ENCODE data around the gene CDC7.

Gene CDC7

DNA sequence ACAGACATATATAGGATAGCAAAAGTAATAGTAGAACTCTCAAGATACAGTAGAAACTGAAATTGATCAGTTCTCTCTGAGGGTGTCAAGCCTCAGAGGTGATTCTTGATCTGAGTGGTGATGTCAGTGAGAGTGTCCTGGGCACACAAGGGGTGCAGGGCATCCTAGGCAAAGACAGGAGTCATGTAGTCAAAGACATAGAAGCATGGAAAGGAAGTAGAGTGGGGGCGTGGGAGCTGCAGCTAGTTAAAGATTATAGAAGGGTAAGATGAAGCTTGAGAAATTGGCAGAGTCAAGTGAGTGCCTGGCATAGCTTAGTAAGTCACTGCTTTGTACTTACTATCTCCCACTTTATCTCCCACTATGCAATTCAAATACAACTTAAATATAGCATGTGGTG lies 22.8 kb downstream of the CDC7 start:
- H3K4me3 ChIP-seq (ENCODE audit: low read length): no peak overlapping the region
- no peak for TF ChIP-seq ZNF274 (IDR thresholded peaks at IDR 0.05; ENCODE audit: low read depth, low read length)

DNA sequence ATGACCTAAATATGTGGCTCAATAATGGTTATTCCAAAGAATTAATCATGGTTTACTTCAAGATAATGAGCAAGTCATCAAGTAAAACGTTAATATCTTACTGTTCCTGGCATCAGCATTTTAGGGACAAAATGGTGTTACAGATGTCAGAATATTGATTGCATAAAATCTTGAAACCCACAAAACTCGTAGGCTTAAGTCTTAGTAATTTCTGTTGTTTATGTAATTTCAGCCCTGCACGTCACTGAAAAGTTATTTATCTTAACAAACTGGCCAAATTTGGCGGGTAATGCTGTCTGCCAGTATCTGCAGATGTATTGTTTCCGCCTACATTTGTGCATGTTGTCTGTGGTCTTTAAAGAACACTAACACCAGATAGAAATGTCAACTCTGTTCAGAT lies 25.8 kb downstream of the CDC7 start:
- no peak overlapping the region for H3K4me3 ChIP-seq (ENCODE audit: low read length)
- no peak for TF ChIP-seq ZNF274 (IDR thresholded peaks at IDR 0.05; ENCODE audit: low read depth, low read length)

DNA sequence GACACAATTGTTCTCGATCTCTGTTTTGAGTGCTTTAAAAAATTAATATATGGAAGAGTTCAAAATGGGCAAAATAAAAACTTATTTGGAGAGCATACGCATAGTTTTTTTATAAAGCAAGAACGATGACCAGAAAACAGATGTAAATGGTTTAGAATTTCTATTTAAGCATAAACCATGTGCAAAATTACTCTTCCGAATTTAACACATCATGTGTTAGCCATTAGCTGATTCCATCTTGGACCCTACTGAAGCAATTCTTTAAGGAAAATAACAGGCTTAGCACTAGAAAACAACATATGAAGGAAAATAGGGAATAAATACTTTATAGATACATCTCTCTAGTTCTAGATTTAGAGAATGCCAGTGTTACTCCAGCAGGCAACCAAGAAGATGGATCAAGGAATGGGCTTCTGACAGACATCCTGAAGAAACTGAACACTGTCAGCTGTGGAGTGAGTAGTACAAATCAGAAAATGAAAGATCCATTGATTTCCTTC lies 26.7 kb downstream of the CDC7 start:
- TF ChIP-seq ZNF274 (IDR thresholded peaks at IDR 0.05; ENCODE audit: low read depth, low read length): no peak
- no peak overlapping the region for H3K4me3 ChIP-seq (ENCODE audit: low read length)

DNA sequence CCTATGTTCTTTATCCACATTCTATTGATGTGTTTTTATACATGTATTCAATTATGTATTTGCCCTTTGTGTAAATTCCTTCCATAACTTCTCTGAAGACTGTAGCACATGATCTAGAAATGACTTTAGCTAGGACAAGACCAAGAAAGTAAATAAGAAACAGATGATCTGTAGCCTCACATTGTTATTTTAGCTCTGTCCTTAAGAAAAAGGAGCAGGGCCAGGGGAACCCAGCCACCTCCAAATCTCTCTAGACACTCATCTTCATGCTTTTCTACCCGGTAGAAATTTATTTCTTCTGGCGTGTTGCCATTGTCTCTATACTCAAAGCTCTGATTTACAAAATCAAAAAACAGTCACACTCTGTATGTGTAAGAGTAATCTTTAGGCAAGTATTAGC lies 27.1 kb downstream of the CDC7 start:
- no peak for TF ChIP-seq ZNF274 (IDR thresholded peaks at IDR 0.05; ENCODE audit: low read depth, low read length)

DNA sequence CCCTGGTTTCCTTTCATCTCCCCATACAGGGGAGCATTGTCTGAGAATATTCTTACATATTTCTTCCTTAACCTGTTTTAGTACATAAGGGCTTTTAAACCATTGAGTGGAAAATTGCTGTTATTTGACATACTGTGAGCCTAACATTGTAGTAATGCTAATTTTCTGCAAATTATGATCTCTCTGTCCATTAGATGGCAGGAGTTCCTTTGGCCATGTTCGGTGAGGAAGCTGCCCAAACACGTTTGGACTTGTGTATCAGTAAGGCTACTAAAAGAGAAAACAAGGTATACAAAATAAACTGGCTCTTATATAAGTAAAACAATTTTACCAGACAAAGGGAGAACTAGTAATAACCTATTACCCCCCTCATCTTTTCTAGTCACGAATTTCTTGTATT lies 29.2 kb downstream of the CDC7 start:
- no peak for TF ChIP-seq ZNF274 (IDR thresholded peaks at IDR 0.05; ENCODE audit: low read depth, low read length)
- H3K4me3 ChIP-seq (ENCODE audit: low read length): no peak overlapping the region

More for the DNA sequence above, 27.1 kb downstream of the CDC7 start:
- H3K4me3 ChIP-seq (ENCODE audit: low read length): no peak overlapping the region

DNA sequence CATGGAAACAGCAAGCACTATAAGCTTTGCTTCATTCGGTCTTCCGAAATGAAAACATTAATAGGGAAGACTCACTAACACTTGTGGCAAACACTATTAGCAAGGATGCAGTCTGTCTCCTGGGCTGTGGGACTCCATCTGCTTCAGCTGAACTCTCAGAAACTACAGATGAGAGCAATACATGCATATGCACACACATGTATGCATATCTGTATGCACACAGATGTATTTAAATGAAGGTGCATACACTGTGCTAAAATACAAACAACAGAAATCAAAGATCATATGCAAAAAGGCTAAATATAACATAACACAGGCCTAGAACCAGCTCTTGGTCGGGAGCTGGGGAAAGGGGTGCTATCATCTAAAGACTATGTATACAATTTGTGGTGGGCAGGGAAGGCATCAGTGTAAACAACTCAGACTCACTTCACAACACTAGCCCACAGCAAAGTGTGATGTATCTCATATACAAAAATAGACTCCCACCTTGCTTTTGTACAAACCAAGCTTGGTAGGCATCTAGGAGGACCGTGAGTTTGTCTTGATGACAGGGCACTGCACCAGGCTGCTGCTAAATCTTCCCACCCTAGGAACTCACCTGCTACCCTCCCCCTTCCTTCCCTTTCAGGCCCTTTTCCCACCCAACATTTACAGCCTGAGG lies 32.8 kb downstream of the CDC7 start:
- no peak for TF ChIP-seq ZNF274 (IDR thresholded peaks at IDR 0.05; ENCODE audit: low read depth, low read length)
- H3K4me3 ChIP-seq (ENCODE audit: low read length): no peak overlapping the region

DNA sequence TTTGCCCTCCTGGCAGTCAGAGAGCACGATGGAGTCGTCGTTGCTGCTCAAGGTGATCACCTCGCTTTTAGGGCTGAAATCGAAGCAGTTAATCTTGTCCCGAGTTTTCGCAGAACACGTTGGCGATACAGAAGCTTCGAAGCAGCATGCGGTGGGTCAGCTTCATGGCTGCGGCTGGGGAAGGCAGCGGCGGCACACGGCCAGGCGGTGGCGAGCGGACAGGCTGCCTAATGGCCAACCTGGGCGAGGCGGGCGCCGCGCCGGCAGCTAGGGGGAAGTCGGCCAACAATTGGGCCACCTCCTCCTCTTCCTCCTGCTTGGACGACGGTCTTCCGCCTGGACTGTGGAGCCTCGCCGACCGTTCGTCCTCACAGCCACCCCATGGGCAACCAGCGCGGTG lies 34.8 kb downstream of the CDC7 start:
- no peak for TF ChIP-seq ZNF274 (IDR thresholded peaks at IDR 0.05; ENCODE audit: low read depth, low read length)

DNA sequence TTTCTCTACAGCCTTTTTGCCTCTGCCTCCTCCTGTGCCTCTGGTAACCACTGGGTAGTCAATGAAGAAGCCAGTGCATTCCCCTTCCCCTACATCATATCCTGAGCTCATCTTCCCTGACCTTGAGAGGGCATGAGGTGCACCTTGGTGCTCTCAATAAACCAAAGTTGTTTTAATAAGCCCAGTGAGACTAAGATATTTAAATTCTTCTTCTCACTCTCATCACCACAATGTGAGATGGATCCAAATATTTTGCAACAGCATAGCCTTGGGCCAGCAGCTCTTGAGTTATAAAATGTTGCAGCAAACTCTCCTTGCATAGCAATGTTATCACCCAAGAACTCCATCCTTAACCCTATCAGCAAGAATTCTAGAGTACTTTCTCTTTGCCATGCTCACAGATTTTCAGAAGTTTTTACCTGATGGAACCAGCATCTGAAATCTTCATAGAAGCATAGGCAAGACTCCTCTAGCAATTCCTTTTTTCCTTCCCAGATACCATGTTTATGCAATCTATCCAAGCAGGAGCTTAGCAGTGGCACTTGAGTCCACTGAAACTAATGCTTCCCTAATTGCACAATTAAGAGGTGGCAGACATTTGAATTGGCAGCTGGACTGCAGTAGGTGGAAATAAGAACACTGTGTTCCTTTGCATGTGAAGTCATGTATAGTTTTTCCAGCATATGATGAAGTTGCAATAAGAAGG lies 36.8 kb downstream of the CDC7 start:
- TF ChIP-seq ZNF274 (IDR thresholded peaks at IDR 0.05; ENCODE audit: low read depth, low read length): no peak
- H3K4me3 ChIP-seq (ENCODE audit: low read length): no peak overlapping the region

More for the DNA sequence above, 34.8 kb downstream of the CDC7 start:
- H3K4me3 ChIP-seq (ENCODE audit: low read length): no peak overlapping the region

DNA sequence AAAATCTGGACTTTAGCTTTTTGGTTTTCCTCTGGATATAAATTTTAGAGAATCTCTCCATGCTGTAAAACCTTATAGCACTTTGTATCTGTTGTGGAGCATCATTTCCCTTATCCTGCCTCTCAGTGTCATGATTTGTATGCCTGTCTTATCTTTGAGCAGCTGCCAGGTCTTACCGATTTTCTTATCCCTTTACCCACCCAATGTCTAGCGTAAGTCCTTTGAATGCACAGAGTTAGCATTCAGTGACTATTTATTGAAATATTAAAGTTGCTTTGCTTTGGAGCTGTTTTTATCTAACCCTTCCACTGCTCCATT lies 37.3 kb downstream of the CDC7 start:
- TF ChIP-seq ZNF274 (IDR thresholded peaks at IDR 0.05; ENCODE audit: low read depth, low read length): no peak
- H3K4me3 ChIP-seq (ENCODE audit: low read length): no peak overlapping the region

DNA sequence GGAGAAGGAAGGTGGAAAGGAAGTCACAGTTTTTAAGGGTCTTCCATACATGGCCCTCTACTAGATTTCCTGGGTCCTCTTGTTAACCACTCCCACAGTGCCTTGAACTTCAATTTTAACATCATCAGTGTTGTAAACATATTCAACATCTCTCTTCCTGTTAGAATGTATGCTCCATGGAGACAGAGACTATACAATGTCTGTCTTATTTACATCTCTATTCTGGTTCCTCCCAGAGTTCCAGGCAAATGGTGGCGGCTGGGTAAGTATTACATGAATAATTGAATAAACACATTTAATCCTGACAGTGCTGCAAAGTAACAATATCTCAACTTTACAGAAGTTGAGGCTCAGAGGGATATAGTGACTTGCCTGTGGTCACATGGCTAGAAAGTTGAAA lies 40.3 kb downstream of the CDC7 start:
- no peak overlapping the region for H3K4me3 ChIP-seq (ENCODE audit: low read length)
- no peak for TF ChIP-seq ZNF274 (IDR thresholded peaks at IDR 0.05; ENCODE audit: low read depth, low read length)

DNA sequence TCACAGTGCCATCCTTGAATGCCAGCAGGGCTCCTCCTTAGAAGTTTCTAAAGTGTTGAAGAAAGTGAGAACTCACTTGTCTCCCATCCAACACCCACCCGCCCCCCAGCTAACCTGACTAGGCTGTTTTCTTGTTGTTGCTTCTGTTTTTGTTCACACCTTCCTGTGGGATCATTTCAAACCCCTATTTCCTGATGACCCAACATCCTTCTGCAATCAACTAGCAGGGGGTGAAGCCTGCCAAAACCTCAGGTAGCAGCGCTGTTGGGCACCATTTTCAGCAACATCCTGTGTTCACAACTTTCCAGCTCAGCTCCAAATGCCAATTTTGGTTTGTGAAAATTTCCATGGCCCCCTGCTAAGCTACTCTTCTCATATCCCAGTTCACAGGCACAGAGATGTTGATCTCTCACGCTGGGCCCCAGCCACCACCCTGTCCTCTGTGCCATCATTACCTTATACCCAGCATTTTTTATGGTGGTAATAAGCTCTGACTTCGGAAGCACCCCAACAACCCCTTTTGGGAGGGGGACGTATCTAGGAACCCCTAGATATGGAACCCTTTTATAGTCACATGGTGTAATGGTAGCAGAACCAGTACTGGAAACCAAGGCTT lies 41.4 kb downstream of the CDC7 start:
- H3K4me3 ChIP-seq (ENCODE audit: low read length): no peak overlapping the region
- TF ChIP-seq ZNF274 (IDR thresholded peaks at IDR 0.05; ENCODE audit: low read depth, low read length): no peak

DNA sequence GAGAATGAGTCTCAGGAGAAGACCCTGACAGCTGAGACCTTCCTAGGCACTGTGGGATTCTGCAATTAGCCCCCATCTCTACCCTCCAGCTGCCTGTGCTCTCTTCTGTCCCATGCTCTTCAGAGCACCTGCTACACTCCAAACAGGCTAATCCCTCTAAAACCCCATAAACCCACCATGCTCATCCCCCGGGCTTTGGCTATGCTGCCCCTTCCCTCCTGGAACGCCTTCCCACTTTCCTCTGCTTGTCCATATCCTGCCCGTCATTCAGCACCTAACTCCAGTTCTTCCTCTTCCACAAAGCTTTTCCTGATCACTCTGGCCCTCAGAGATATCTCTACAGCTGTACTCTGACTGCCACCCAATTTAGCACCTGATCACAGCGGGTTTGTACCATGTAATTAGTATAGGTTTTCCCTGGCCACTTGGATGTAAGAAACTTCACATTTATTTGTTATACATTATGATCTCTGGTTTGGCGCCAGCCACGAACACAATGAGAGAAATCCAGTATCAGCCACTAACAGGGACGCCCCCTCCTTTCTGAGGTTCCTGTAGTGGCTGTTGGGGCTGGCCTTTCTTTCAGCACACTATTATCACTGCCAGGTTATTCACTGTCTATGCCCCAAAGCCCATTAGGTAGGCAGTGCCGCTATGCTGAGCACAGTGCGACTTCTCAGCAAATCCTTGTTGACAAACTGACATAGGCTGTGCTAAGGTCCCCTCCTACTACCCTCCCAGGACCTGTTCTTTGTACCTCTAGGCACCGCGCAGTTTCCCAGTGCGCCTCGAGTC lies 45.1 kb downstream of the CDC7 start:
- no peak for TF ChIP-seq ZNF274 (IDR thresholded peaks at IDR 0.05; ENCODE audit: low read depth, low read length)
- no peak overlapping the region for H3K4me3 ChIP-seq (ENCODE audit: low read length)

DNA sequence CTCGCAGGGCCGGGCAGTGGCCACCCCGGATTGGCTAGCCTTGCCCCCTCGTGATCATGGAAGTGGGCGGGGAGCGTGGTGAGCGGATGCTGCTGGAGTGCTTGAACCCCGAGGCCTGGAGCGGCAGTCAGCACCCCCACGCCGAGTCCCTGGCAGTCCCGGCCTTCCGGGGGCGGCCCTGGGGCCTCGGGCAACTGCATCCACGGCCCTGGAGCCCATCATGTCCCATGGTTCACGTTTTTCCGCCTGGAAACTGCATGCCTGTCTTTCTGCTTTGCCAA lies 45.6 kb downstream of the CDC7 start:
- TF ChIP-seq ZNF274 (IDR thresholded peaks at IDR 0.05; ENCODE audit: low read depth, low read length): no peak
- H3K4me3 ChIP-seq (ENCODE audit: low read length): no peak overlapping the region

DNA sequence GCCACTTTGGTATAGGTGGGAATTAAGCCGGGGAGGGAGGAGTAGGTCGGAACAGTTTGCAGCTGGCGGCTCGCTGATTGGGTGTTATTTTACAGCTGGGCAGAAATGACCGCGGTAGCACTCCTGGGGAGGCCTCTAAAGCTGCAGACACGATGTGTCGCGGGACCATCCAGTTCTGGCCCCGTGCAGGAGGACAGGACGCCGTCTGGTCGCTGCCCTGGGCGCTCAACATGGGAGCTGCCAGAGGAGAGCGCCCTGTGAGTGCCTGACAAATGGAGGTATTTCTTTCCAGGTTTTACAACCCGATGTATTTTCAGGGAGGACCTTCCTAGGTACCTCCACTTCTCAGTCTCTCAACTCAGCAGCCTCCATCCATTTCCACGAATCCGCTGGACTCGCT lies 46.2 kb downstream of the CDC7 start:
- TF ChIP-seq ZNF274 (IDR thresholded peaks at IDR 0.05; ENCODE audit: low read depth, low read length): no peak
- no peak overlapping the region for H3K4me3 ChIP-seq (ENCODE audit: low read length)
